Hepatocyte (in vitro differentiated cells): ENCODE data around the gene SRCIN1. TPM values are rescaled to one million over a fixed set of nuclear protein-coding genes. Genes with fewer than 3 reads are reported as not detected.
A peak's percentile ranks its signal among the peaks of the same experiment; 100 is the strongest.

Source experiments
- DNase-seq: peaks from one replicate; pipeline ENCODE4 v3.0.0-alpha.2; 2016; ENCODE audit warnings: low spot score
- H2AFZ ChIP-seq: fragments of 200-600 bp; sonication (generic); 2 replicates; pipeline ENCODE4 v1.6.0; 2016; ENCODE audit warnings: antibody characterized with exemption, mild to moderate bottlenecking
- H3K27ac ChIP-seq: fragments of 200-600 bp; sonication (generic); 2 replicates; pipeline ENCODE4 v1.5.1; 2016; ENCODE audit warnings: mild to moderate bottlenecking
- H3K27me3 ChIP-seq: fragments of 200-600 bp; sonication (generic); 2 replicates; pipeline ENCODE4 v1.6.1; 2016
- H3K36me3 ChIP-seq: fragments of 200-600 bp; sonication (generic); replicated peaks from 2 replicates; pipeline ENCODE4 v1.5.1; 2016; ENCODE audit warnings: low read depth; ENCODE audit not compliant: insufficient read depth
- H3K4me1 ChIP-seq: fragments of 200-600 bp; sonication (generic); 2 replicates; pipeline ENCODE4 v1.5.1; 2016; ENCODE audit warnings: mild to moderate bottlenecking, moderate library complexity; ENCODE audit not compliant: insufficient read depth
- H3K4me2 ChIP-seq: fragments of 200-600 bp; sonication (generic); 2 replicates; pipeline ENCODE4 v1.6.0; 2016
- H3K4me3 ChIP-seq: fragments of 200-600 bp; sonication (generic); 2 replicates; pipeline ENCODE4 v1.5.1; 2016; ENCODE audit warnings: mild to moderate bottlenecking
- H3K79me2 ChIP-seq: fragments of 200-600 bp; sonication (generic); 2 replicates; pipeline ENCODE4 v1.6.0; 2017; ENCODE audit warnings: mild to moderate bottlenecking
- H3K9me2 ChIP-seq: fragments of 200-600 bp; sonication (generic); replicated peaks from 2 replicates; pipeline ENCODE4 v1.6.0; 2017; ENCODE audit warnings: mild to moderate bottlenecking; ENCODE audit not compliant: insufficient read depth
- H3K9me3 ChIP-seq: fragments of 200-600 bp; sonication (generic); 2 replicates; pipeline ENCODE4 v1.5.1; 2016; ENCODE audit warnings: low read depth, mild to moderate bottlenecking
- H4K20me1 ChIP-seq: fragments of 200-600 bp; sonication (generic); 2 replicates; pipeline ENCODE4 v1.6.0; 2016; ENCODE audit warnings: mild to moderate bottlenecking; ENCODE audit not compliant: insufficient read depth, poor library complexity, severe bottlenecking
- CTCF ChIP-seq: fragments of 200-600 bp; sonication (generic); IDR thresholded peaks from 2 replicates; pipeline ENCODE4 v1.5.1; 2016; ENCODE audit warnings: antibody characterized with exemption, mild to moderate bottlenecking; ENCODE audit not compliant: poor library complexity
- EZH2 ChIP-seq: fragments of 200-600 bp; sonication (generic); IDR thresholded peaks from 2 replicates; pipeline ENCODE4 v1.6.1; 2016; ENCODE audit warnings: antibody characterized with exemption, mild to moderate bottlenecking, borderline replicate concordance
- EZH2phosphoT487 ChIP-seq: fragments of 200-600 bp; sonication (generic); IDR thresholded peaks from one replicate; pipeline ENCODE4 v1.6.1; 2018; ENCODE audit warnings: antibody characterized with exemption, mild to moderate bottlenecking, low read depth, moderate library complexity; ENCODE audit not compliant: unreplicated experiment, severe bottlenecking
- WGBS: methylation state at CpG from one replicate; pipeline ENCODE4 v1.1.6; 2016; ENCODE audit warnings: low lambda C conversion rate; ENCODE audit errors: missing lambda C conversion rate; 5-methylcytosine and 5-hydroxymethylcytosine counted together
- polyA plus RNA-seq: library from polyadenylated mRNA; unstranded; fragments of >200 nt; fragmentation: Nextera tagmentation; extraction: Ambion mirVana; gene quantifications from 2 replicates; pipeline ENCODE4 v1.2.1, GENCODE V29; 2016
- total RNA-seq: library from RNA; depleted of rRNA; stranded (reverse); fragments of >200 nt; gene quantifications from 2 replicates; pipeline ENCODE4 v1.2.3, GENCODE V29; 2014

SRCIN1 gene
- total and polyA plus RNA-seq, 2 experiments from 2014 or later = 0.82 to 0.90 TPM

GRCh38 chr17:38602453-38602852, 3.3 kb downstream of the SRCIN1 start:
- Histone ChIP-seq H3K9me2 (no peaks in the 10 kb centered on the region), H3K79me2 (no peaks in the 10 kb centered on the region), H3K4me1 (peaks cover 22% of the 10 kb centered on the region), H3K4me2 (peak overlapping the region; percentile 65), H3K36me3 (no peaks in the 10 kb centered on the region), H3K27ac (peak overlapping the region; percentile 52), H4K20me1 (no peaks in the 10 kb centered on the region), H3K4me3 (no peak overlapping the region), H3K9me3 (no peaks in the 10 kb centered on the region), H2AFZ (no peak overlapping the region), H3K27me3 (peaks cover 12% of the 10 kb centered on the region)
- no peak for DNase-seq
- no peak for TF ChIP-seq CTCF
- no peak for TF ChIP-seq EZH2
- TF ChIP-seq EZH2phosphoT487 = no peak
- WGBS = 28% methylated on average over 2 of the region's 2 CpGs

GRCh38 chr17:38601539-38602351, 4.0 kb downstream of the SRCIN1 start:
- Histone ChIP-seq H3K4me2 (peak overlapping the region; percentile 65), H3K9me3 (no peaks in the 10 kb centered on the region), H3K9me2 (no peaks in the 10 kb centered on the region), H3K36me3 (no peaks in the 10 kb centered on the region), H3K4me1 (peaks cover 21% of the 10 kb centered on the region), H3K27me3 (peaks cover 6% of the 10 kb centered on the region), H3K27ac (peak overlapping the region; percentile 52), H3K4me3 (no peak overlapping the region), H3K79me2 (no peaks in the 10 kb centered on the region), H2AFZ (no peak overlapping the region), H4K20me1 (no peaks in the 10 kb centered on the region)
- peak; percentile 82 for DNase-seq
- 16% methylated on average over 14 of the region's 24 CpGs for WGBS
- TF ChIP-seq CTCF (no peak), EZH2 (no peak), EZH2phosphoT487 (no peak)

GRCh38 chr17:38600906-38601305, 4.8 kb downstream of the SRCIN1 start:
- Histone ChIP-seq H3K36me3 (no peaks in the 10 kb centered on the region), H3K27ac (peak overlapping the region; percentile 43), H3K9me2 (no peaks in the 10 kb centered on the region), H3K79me2 (no peaks in the 10 kb centered on the region), H2AFZ (no peak overlapping the region), H3K27me3 (peaks cover 2% of the 10 kb centered on the region), H4K20me1 (no peaks in the 10 kb centered on the region), H3K4me2 (peak overlapping the region; percentile 48), H3K4me3 (no peak overlapping the region), H3K4me1 (peaks cover 17% of the 10 kb centered on the region), H3K9me3 (no peaks in the 10 kb centered on the region)
- no peak for TF ChIP-seq EZH2phosphoT487
- TF ChIP-seq EZH2 = no peak
- no peak for TF ChIP-seq CTCF
- WGBS = 71% methylated on average over 8 of the region's 8 CpGs
- DNase-seq = peak; percentile 66
